Skin epidermis (tissue), 12 donors: Measurements from ENCODE around the gene JMJD4.
A peak's percentile ranks its signal among the peaks of the same experiment; 100 is the strongest.

Source experiments
- H3K27ac ChIP-seq, 21 experiments: fragments of 200-600 bp; sonication (generic) in 11 of 21; one replicate each; pipeline ENCODE4 v1.5.0; 2020; ENCODE audit warnings: mild to moderate bottlenecking in 3 of 21, inconsistent platforms in 2 of 21, moderate library complexity in 2 of 21
- H3K4me3 ChIP-seq, 7 experiments: fragments of 200-600 bp; sonication (generic) in 2 of 7; one replicate each; pipeline ENCODE4 v1.5.0; 2020; ENCODE audit warnings: inconsistent platforms in 2 of 7, mild to moderate bottlenecking in 2 of 7, moderate library complexity in 1 of 7

JMJD4 gene

DNA sequence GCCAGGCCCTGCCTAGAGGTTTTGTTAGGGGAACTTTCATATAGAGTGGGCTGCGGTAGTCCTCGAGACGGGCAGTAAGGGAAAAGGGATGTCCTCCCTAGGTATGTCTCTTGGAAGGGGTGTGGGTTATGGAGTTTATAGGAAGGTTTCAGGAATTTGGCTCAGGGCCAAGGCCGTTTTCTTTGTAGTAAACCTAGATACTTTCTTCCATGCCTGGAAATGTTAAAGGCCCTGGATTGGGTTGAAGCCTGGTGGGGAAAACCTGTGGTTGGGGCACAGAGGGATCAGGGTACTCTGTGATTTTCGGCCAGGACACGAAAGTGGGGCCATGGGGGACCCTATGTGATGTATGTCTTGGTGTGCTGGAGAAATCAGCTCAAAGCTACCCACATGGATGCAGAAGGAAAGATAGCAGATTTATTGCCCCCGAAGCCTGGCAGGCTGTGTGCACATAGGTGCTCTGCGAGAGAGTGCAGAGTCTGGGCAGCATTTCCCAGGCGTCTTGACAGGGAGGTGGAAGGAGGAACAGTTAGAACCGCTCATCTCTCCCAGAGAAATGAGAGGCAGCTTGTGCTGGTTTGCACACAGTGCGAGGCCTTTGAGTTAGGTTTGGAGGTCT lies 1.8 kb upstream of the JMJD4 start:
- H3K4me3 ChIP-seq: no peak overlapping the region
- H3K27ac ChIP-seq: no peak overlapping the region

DNA sequence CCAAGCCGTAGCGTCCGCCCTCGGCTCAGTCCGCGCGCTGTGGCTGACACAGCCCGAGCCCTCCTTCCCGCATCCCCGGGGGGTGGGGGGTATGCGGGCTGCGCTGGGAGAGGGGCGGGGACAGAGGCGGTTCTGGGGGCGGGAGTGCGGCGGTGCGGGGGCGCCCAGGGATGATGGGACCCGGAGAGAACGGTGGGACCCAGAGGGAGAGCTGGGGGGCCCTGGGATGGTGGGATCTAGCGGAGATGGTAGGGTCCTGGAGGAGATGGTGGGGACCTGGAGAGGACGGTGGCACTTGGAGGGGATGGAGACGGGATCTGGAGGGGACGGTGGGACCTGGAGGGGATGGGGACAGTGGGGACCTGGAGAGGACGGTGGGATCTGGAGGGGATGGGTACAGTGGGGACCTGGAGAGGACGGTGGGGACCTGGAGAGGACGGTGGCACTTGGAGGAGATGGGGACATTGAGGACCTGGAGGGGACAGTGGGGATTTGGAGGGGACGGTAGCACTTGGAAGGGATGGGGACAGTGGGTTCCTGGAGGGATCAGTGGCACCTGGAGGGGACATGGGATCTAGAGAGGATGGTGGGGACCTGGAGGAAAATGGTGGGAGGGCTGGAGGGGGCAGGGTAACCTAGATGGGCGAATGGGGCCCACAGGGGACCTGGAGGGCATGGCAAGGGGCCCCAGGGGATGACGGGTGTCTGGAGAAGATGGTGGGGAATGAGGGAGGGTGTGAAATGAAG lies 610 bp upstream of the JMJD4 start:
- H3K4me3 ChIP-seq: peak overlapping the region; percentile 71 to 100 (median 88)
- H3K27ac ChIP-seq: peak overlapping the region; percentile 79 to 95 (median 91)

DNA sequence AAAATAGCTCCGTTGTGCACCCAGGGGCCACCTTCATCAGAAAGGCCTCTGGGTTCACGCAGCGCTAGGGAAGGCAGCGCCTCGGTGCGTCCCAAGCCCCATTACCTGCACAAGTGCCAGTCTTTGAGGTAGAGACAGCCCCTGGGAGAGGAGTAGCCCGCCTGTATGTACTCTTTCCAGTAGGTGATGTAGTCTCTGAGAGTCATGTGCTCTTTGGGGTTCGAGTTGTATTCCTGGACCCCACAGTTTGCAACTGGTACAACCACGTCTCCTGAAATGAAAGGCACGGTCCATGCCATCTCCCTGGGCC lies 601 bp downstream of the JMJD4 start:
- Histone ChIP-seq H3K4me3 (peak overlapping the region; percentile 71 to 100 (median 88)), H3K27ac (peak overlapping the region; percentile 77 to 95 (median 91))

DNA sequence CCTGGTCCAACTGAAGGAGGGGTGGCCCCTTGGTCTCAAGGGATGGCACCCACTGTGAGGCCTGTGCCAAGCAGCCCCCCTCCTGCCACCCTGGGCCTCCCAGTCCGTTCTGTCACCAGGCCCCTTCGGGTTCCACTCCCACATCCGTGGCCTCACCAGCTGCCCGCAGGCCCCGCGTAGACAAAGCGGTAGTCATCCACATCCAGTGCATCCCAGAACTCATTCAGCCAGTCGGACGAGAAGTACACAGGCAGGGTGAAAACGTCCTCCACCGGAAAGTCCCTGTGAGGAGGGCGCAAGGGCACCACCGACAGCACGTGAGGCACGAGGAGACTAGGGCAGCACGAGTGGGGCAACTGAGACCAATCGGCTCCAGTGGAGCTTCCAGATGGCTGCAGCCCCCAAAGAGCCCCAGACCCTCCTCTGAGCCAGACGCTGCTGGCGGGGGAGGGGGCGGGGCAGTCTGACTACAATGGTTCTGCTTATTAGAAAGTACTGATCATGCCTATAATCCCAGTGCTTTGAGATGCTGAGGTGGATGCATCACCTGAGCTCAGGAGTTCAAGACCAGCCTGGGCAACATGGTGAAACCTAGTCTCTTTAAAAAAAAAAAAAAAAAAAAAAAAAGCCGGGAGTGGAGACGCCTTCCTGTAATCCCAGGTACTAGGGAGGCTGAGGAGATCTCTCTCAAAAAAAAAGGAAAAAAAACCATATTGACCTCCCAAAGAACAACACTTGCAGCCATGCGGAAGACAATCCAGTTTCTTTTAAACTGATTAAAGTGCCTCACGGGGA lies 1.2 kb downstream of the JMJD4 start:
- Histone ChIP-seq H3K27ac (peak overlapping the region in 19 of 21 experiments; percentile 79 to 95 (median 91)), H3K4me3 (peak overlapping the region; percentile 71 to 100 (median 88))

DNA sequence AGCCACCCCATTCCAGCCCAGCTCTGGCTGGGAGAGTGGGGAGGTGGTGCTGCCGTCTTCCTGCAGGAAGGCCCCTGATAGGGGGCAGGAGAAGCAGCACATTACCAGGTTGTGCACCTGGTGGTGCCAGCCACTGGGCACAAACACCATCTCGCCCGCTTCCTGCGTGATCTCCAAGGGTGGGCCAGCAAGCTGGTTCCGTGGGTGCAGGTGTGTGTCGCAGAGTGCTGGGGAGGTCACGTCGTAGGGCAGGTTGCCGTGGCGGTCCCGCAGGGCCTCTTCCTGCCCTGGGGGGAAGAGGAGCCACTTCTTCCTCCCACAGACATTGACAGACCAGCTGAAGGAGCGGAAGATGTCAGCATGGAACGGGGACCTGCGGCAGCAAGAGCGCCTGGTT lies 1.8 kb downstream of the JMJD4 start:
- Histone ChIP-seq H3K4me3 (no peak overlapping the region), H3K27ac (peak overlapping the region in 3 of 21 experiments; percentile 3 to 93 (median 40))

DNA sequence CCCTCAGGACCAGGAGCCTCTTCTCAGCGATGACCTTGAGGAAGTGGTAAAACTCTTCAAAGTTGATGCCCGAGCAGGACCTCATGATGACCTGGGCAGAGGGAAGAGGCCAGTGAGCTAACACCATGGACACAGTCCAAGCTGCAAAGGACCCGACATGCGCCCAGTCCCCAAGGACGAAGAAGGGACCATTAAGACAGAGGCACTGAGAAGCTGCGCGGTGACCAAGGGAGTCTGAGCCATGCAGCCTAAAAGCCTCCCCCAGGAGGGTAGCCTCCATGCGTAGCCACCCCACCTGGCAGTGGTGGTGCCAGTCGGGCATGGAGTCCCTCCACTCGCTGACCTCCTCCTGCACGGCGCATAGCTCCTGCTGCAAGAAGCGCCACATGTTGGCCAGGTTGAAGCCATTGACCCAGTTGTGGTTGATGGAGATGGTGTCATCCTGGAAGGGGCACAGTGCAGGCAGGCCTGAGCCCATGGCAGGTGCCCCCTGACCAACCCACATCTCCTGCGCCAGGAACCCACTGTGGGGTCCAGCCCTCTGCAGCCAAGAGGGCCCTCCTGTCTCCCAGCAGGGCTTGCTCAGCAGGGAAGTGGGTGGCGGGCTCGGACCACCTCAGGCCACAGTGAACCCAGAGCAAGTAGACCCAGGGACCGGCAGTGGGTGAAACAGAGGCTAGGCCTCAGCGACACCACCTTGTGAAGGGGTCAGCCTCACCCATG lies 2.4 kb downstream of the JMJD4 start:
- Histone ChIP-seq H3K4me3 (no peak overlapping the region), H3K27ac (no peak overlapping the region)

DNA sequence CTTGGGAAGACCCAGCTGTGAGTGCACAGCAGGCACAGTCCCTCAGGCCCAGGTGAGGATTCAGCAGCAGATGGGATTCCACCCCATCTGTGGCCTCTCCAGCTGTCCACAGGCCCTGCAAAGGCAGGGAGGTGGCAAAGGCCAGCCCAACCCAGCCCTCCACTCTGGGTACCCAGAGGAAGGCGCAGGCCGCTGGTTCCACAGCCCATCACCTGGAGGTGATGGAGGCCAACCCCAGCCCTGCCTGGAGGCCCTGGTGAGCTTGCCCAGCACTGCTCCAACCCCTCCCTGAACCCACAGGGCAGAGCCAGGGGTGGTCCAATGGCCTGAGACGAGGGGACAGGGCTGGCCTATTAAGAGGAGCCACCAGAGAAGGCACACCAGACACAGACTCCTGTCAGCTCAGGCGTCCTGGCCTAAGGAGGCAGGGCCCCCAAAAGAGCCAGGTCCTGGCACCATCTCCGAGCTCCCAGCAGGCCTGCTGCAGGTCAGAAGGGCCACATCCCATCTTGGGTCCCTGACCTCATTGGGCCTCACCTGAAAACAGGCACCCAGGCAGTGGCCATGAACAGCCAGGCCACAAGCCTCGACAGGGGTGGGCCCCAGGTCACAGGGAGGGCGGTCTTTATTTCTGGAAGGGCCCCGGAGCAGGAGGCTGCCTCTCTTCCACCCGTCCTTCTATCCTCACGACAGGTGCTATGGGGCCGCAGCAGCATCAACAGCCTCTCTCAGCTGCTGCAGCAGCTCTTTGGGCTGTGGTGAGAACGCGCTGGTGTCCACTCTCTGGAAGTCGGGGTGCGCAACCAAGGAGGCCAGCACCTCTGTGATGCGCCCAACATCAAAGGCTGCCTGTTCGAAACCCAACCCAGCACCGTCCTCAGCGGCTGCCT lies 3.2 kb downstream of the JMJD4 start:
- Histone ChIP-seq H3K27ac (no peak overlapping the region), H3K4me3 (no peak overlapping the region)

DNA sequence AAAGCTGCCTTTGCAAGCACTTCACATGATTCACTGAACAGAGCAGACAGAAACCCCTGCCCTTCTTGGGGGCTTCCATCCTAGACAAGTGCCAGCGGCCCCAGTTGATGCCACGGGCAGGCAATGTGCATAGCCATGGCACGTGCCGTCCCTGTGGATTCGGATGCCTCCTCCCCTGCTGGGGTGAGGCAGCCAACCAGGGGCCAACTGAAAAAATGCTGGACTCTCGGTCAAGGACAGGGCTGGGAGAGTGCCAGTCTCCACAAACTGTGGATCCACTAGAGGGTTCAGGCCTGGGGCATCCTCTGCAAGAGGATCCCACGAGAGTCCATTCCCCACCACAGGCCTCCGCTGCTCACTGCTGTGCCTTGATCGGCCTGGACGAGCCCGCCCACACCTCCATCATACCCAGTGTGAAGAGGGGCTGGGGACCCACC lies 3.8 kb downstream of the JMJD4 start:
- Histone ChIP-seq H3K27ac (no peak overlapping the region), H3K4me3 (no peak overlapping the region)

DNA sequence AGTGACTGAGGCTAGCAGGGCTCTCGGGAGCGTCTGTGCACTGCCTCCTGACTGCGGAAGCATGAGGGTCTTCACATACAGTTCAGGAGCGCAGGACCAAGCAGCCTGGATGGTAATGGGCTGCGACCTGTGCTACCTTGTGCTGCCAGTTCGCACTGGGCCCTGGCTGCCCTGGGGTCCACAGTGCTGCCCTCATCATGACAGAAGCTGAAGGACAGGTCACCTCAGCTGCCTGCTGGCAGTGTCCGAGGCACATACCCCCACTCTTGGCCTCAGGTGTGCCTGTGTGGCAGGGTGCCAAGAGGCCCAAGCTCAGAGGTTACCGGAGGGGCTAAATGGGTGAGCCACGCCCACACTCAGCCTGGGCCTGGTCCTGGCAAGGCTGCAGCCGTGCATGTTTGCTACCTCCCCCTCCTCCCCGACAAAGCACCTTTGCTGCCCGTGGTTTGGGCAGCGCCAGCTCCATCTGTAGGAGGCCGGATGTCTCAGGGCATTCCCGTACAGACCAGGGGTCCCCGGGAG lies 4.4 kb downstream of the JMJD4 start:
- H3K4me3 ChIP-seq: no peak overlapping the region
- no peak overlapping the region for H3K27ac ChIP-seq

DNA sequence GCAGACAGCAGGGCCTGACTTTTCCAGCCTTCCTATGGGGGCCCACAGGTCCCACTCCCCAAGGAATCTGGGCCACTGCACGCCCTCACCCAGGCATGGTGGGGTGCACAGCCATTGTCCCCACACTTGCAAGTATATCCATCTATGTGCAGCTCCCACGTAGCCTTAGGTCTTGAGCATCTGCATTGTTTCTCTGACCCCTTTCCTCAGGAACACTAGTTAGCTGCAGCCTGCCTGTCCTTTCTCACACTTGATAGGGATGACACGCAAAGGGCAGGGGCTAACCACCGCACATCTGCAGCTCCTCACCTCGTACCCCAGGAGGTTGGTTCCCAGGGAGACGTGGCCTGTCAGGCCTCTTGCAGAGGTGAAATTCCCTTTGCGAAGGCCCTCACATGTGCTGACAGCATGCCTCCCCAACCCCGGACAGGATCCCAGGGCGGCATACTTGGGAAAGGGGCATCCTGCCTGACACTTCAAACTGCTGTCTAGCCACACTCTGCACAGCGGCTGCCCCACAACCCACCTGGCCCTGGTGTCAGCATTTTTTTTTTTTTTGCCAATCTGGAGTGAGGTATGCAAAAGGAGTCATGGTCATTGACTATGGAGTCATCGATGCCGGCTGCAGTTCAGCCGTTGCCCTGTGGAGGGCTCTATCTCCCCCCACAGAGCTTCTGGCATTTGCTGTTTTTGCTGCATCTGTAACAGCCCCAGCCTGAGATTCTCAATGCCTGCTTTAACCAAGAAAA lies 5.0 kb downstream of the JMJD4 start:
- Histone ChIP-seq H3K27ac (peak overlapping the region in 1 of 21 experiments; percentile 12), H3K4me3 (no peak overlapping the region)

DNA sequence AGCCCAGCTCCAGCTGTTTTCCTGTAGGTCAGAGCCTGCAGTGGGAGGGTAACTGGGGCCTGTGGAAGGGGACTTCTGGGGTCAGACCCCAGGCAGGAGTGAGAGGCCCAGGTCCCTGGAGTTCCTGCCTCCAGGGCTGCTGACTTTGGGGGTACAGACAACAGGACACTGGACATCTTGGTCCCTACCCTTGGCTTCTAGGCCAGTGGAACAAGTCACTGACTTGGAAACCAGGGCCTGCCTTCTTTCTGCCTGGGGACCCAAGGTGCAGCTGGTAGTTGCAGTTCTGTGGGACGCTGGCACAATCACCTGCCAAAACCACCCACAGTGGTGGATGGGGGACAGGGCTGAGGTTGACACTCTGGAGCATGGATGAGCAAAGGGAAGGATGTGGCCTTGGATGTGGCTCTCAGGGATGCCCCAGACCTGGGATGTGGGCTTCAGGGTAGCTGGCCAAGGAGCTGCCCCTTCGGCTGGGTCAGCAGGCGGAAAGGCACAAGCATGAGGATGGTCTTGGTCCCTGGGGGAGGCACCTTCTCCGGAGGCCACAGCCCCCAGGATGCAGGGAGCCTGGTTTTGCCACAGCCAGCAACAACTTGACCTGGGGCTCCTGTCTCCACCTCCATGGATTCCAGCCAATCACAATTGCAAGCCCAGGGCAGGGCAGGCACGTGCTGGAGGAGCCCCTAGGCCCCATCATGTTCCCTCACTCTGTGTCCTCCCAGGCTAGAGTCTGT lies 5.8 kb downstream of the JMJD4 start:
- H3K27ac ChIP-seq: peak overlapping the region in 11 of 21 experiments; percentile 2 to 78 (median 61)
- H3K4me3 ChIP-seq: peak overlapping the region; percentile 17 to 40 (median 38)

DNA sequence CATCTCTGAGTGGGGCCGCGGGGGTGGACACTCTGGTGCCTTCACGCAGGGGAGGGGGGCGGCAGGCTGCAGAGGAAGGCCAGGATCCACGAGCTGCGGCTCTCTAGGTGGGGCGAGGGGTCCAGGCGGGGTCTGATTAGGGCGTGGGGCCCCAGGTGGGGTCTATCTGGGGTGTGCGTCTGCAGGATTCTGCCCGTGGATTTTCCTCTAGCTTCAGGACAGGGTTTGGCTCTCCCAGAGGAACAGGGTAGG lies 6.3 kb downstream of the JMJD4 start:
- Histone ChIP-seq H3K27ac (peak overlapping the region in 13 of 21 experiments; percentile 1 to 78 (median 61)), H3K4me3 (peak overlapping the region; percentile 17 to 40 (median 38))

DNA sequence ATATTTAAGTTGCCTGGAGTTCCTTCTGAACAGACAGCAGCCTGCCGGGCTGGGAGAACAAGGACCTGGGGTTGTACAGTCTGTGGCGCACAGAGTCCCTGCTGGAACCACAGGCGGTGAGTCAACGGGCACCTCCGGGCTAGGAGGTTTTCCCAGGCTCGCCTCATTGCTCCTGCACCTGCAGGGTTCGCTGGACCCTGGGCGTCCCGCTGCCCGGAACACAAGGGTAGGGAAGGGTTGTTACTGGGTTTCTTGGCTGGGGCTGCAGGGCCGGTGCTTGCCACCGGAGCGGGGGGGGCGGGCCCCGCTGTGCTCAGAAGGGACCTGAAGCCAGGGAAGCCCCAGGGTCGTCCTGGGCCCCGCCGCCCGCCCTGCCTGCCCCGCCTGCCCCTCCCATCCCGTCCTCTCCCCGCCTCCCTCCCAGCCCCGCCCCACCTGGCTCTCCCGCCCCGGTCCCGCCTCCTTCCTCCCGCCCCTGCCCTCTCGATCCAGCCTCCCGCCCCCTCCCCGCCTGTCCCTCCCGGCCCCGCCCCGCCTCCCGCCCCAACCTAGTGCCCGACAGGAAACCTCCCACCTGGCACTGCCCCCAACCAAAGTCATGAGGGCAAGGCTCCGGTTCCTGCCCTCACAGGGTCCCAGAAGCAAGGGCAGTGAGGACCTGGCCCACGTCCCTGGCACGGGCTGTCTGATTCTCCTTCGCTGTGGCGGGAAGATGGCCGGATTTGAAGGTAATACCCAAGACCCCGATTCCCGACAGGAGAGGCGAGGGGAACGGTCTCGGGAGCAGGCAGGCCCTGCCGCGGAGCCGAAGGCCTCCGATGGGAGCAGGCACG lies 6.8 kb downstream of the JMJD4 start:
- Histone ChIP-seq H3K27ac (peak overlapping the region in 13 of 21 experiments; percentile 1 to 78 (median 61)), H3K4me3 (peak overlapping the region; percentile 17 to 40 (median 38))

DNA sequence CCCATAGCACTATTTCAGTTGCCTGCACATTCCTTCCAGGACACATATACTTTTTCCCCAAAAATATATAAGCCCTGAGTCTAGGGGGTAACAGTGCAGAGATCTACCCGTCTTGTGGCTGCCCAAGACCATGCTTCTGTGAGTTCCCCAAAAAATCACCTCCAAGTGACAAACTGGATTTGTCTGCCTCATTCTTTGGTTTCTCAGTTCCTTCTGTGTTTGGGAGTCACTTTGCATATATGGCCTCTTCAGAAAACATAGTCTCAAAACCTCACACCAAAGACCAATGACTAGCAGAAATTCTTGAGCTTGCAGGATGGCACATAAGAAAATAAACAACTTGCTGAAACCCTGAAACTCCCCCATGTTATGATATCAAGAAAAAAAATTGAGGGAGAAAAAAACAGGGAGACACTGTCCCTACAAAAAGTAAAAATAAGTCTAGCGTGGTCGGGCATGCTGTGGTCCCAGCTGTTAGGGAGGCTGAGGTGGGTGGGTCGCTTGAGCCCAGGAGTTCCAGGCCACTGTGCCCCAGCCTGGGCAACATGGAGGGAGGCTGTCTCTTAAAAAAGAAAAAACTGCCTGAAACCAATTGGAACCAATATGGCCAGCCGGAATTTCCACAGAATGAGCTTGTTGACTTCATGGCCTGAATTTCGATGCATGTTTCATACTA lies 8.0 kb downstream of the JMJD4 start:
- Histone ChIP-seq H3K27ac (no peak overlapping the region), H3K4me3 (no peak overlapping the region)

DNA sequence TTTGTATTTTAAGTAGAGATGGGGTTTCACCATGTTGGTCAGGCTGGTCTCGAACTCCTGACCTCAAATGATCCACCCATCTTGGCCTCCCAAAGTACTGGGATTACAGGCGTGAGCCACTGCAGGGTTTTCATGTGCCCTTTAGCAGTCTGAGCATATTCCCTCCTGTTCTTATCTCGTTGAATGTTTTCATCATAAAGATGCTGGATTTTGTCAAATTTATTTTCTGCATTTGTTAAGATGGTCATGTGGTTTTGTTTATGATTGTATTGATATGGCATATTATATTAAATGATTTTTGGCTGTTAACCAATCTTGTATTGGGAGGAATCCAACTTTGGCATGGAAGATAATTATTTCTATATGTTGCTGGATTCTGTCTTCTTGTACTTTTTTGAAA lies 8.8 kb downstream of the JMJD4 start:
- Histone ChIP-seq H3K4me3 (no peak overlapping the region), H3K27ac (no peak overlapping the region)

DNA sequence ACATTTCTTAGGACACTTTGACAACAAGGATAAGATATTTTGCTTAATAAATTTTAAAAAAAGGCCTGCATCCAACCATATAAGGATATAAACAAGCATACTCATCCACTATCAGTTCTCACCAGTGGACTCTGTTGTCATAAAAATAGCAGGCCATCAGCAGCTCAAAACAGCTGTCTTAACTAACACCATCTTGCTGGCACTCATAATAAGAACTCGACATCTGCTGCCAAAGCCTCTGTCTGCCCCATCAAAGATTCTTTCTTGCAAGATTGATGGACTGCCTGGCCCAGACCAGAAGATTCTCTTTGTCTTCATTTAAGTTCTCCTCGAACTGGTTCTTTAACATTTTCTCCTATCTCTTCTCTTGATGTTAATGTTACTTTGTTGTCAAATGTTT lies 10.1 kb downstream of the JMJD4 start:
- no peak overlapping the region for H3K27ac ChIP-seq
- no peak overlapping the region for H3K4me3 ChIP-seq
